Right renal pelvis (tissue), 4 donors: ENCODE measurements around the gene PAK5. TPM values are rescaled to one million over a fixed set of nuclear protein-coding genes. Genes with fewer than 3 reads are reported as not detected.

ENCODE experiments used
- DNase-seq, 4 donors: peaks; one replicate each; pipeline ENCODE4 v3.0.0-alpha.2; 2013; ENCODE audit warnings: low read depth in 4 of 4, low spot score in 3 of 4, missing footprints in 1 of 4
- polyA plus RNA-seq, 4 donors: library from polyadenylated mRNA; unstranded; fragments of 120-200 nt; gene quantifications; one replicate each; pipeline ENCODE4 v1.2.1, GENCODE V29; 2013; ENCODE audit not compliant: insufficient read length in 4 of 4

Gene PAK5
- polyA plus RNA-seq, result under 1 TPM; 0.48 to 0.60 (median 0.53) TPM

DNA sequence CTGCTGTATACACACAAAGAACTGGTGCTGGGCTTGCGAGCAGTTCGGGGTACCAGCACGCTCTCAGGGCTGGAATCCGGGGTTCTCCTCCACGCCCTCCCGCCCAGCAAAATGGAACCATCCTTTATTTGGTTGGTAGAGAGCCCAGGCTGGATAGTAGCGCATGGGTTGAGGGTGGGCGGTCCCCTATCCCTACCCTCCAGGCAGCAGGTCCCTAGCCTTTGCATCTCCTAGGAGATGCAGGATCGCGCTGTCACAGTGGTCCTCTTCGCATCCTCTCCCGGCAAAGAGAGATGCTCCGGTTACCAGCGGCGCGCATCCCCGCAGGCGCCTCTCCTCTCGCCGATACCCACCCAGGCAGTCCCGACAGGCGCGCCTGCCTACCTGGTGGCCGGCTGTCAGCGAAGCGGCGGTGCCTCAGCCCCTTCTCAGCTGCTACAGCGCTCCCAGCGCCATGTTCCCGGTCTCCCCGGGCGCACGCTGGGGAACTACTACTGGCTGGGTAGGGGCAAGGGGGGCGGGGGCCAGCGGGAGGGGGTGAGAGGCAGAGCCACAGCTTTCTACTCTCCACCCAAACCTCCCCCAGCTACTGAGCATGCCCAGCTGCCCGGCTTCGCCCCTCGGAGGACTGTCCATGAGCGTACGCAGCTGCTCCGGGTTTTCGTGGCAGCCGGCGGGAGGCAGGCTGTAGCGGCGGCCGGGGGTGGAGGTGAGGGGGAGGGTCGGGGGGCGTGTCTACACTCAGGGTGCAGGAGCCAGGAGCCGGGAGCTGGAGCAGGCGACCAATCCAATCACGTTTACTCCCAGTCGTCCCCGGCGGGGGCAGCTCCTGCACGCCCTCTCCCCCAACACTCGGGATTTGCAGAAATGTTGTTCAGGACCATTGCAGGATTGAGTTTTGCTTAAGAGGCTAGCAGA, at the start of gene PAK5:
Gene PAK5 (minus strand): TSS at position 699 of the 918 bp plus-strand sequence. CDS start 194,748 bp downstream, outside the sequence.
- peak; percentile 53 to 77 (median 67) for DNase-seq

DNA sequence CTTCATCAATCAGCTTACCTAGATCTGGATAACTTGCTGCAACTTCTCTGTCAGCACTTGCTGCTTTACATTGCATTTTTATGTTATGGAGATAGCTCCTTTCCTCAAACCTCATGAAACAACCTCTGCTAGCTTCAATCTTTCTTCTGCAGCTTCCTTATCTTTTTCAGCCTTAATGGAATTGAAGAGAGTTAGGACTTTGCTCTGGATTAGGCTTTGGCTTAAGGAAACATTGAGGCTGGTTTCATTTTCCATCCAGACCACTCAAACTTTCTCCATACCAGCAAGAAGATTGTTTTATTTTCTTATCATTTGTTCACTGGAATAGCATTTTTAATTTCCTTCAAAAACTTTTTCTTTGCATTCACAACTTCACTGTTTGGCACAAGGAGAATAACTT, 48.8 kb upstream of the PAK5 start:
- no peak for DNase-seq

DNA sequence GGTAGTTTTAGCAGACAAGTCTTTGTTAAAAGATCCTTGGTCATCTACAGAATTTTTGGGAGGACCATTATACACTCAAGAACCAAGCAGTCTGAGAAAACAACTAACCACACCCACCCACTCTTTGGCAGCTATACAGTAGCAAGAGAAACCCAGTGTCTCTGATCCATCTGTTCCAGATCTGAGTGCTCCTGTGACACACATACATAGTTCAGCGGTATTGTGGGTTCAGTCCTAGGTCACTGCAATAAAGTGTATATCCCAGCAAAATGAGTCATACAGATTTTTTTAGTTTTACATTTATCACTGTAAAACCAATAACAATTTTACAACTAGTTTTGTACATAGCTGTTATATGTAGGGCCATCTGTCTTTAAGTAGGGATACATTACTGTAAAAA, 47.4 kb upstream of the PAK5 start:
- no peak for DNase-seq

DNA sequence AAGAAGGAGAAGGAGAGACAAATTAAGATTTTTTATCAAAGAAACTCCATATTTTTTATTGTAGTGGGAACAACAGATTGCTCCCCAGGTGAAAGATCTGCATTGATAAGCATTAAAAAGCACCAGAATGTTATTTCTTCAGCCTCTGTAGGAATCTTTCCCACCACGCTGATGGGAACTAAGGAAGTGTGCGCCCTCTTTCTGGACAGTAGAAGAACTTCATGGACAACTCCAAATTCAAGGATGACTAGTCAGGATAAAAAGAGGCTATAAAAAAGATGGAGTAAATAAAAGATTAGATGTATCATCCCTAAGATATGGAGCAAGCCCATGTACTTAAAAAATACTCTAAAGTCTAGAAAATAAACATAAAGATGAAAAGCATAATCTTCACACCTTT, 45.8 kb upstream of the PAK5 start:
- no peak for DNase-seq

- DNase-seq, result no peak
Measured at GRCh38 chr20:9884061-9884460, 45.2 kb upstream of the PAK5 start.

GRCh38 chr20:9877932-9878495, 39.1 kb upstream of the PAK5 start:
- no peak for DNase-seq

DNA sequence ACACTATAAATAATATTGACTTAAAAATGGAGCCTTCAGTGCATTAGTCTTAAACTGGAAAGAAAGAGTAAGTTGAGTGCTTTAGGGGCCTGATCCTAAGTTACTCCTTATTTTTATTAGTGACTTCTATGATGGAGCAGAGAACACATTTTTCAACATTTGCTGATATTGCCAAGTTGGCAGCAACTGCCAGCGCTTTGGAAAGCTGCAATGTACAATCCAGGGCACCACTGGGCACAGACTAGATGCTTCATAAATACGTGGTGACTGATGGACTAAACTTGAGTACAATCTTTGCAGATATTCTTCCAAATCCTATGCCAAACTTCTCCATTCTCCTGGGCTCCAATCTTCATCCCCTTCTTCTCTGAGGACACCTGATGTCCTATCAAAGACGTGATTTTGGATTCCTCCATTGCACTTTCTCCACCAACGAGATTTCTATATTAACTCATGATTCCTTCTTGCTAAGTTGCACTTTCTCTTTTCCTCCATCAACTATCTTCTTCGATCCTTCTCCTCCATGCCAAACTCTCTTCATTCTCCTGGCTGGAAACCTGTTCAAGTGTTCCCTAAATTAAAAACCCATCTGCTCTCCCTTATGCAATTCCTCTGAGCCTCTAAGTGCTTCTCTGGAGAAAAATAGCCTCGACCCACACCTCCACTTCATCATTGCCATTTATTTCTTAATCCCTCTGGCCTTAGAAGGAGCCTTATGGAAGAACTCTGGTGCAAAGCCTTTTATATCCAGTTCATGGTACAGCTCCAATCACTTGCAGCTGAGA, 28.5 kb upstream of the PAK5 start:
- DNase-seq, result no peak

- no peak for DNase-seq
Measured at GRCh38 chr20:9852566-9852965, 13.7 kb upstream of the PAK5 start.

- DNase-seq, result no peak
Measured at GRCh38 chr20:9839626-9840025, 750 bp upstream of the PAK5 start.

DNA sequence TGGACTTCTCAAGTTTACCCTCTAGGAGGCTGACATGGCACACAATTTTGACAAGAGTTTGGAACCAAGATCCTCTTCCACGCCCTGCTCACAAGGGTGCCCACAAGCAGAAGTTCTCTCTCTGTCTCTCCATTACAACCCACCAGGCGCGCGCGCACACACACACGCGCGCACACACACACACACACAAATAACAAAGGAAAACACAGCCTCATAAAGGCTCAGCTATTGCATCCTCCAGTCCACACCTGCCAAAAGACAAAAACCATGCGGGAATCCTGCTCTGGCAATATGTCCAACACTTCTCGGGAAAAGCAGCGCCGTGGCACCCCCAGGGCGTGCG, 870 bp downstream of the PAK5 start:
- DNase-seq, result no peak

- DNase-seq, result no peak
Measured at GRCh38 chr20:9837634-9838033, 1.2 kb downstream of the PAK5 start.

GRCh38 chr20:9835302-9835701, 3.6 kb downstream of the PAK5 start:
- no peak for DNase-seq

DNA sequence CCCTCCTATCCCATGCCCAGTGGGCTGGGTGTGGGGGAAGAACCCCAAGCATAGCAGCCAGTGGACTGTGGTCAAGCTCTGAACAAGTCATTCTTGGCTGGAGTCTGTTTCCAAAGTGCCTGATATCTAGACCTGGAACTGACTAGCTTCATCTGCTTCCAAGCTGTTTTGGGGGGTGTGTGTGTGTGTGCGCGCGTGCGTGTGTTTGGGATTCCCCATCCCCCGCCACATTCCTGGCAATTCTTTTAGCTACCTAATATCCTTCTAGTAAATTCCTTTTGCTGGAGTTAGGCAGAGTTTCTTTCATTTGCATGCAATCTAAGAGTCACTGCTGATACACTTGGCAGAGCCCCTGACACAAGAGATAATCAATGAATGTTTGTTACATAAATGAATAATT, 7.8 kb downstream of the PAK5 start:
- DNase-seq, result no peak

- DNase-seq, result no peak
Measured at GRCh38 chr20:9829835-9830234, 9.0 kb downstream of the PAK5 start.

DNA sequence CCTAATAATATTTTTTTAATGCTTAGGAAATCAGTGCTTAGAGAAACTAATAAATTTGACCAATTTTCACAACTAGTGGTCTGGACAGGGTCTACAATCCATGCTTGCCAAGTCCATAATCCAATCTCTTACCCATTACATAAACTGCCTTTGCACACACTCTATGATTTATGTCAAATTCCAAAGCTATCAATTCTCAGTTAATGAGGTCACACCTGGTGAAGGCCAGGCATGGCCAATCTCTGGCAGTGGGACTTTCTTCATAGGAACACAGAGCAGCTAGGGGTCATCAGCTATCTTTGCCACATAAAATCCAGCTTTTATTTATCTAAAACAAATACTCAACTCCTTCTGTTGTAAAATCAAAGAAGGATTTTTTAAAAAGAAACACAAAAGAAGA, 21.2 kb downstream of the PAK5 start:
- no peak for DNase-seq

DNA sequence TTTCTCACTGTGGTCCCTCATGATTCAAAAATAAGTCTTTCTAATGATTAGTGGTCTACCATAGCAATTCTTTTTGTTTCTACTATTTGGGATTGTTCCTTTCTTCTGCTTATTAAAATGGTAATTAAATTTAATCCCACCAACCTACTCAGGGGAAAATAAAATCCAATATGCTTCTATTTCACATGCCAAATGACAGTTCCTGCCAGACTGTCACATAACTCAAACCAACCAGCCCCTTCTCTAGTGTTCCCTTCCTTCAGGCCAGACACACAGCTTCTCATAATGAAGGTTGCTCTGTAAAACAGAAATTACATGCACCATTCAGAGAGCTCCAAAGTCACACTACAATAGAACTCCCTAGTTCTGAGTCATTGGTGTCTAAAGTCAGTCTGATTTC, 23.2 kb downstream of the PAK5 start:
- DNase-seq, result no peak

DNA sequence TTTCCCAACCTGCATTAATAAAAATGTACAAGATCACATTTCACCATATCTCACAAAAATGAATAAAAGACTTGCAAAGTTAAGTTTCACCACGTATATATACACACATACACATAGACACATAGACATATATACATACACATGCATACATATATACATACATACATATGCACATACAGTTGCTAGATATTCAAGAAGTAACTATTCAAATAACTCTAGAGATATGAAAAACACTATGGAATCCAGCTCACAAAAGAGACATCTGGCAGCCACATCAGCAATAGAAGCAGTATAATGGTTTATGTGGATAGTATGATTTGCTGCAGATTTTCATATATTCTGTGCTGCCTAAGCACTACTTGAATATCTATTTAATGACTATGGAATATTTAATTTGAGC, 28.1 kb downstream of the PAK5 start:
- DNase-seq, result no peak

GRCh38 chr20:9809271-9809670, 29.6 kb downstream of the PAK5 start:
- DNase-seq, result no peak

DNA sequence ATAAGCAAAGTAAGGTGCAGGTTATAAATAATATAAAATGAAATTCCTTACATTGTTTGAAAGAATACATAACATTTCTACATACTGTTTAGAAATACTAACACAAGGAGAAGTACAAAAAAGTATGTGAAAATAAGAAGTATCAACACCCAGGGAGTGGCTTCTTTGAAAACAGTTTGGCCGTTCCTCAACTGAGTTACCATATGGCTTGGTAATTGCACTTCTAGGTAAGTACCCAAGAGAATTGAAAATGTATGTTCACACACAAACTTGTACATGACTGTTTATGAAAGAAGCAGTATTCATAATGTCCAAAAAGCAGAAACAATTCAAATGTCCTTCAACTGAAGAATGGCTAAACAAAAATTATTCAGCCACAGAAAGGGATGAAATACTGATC, 30.7 kb downstream of the PAK5 start:
- no peak for DNase-seq

- DNase-seq, result no peak
Measured at GRCh38 chr20:9807136-9807535, 31.7 kb downstream of the PAK5 start.

- DNase-seq, result no peak
Measured at GRCh38 chr20:9800421-9800820, 38.5 kb downstream of the PAK5 start.

- DNase-seq, result no peak
Measured at GRCh38 chr20:9794831-9795230, 44.0 kb downstream of the PAK5 start.
